Measurements from ENCODE around the gene C12orf60.

DNA sequence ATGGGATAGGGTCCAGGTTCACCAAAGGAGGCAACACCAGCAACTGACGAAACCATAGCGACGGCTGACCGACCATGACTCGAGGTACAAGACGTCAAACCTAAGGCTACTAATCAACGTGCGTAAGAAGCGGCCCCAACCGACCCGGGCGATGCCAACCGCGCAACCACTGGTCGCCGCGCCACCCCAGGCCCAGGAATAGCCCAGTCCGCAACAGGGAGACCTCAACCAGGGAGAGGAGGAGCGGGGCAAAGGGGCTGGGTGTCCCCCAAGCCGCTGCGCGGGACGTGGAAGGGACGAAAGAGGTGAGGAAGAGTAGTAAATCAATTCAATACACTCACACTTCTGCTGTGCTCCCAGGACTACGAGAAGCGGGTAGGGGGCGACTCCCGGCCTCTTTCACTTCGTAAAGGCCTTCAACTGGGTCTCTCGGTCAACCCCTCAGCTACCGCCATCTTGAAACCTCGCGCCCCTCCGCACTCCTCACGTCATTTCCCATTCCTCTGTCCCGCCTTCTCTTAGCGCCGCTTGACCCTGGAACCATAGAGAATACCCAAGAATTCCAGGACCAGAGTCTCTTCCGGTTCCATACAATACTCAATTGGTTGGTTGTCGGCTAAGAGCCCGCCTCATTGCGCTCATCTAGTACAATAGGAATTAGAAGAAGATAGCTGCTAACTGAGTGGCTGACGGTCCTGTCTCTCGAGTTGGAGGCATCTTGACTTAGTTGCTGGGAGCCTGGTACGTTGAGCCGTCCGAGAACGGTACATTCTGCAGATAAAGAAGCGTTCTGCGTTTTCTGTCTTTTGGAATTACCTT is at the start of gene C12orf60, which contains the start of gene WBP11:
- TF ChIP-seq, protein P1, sequence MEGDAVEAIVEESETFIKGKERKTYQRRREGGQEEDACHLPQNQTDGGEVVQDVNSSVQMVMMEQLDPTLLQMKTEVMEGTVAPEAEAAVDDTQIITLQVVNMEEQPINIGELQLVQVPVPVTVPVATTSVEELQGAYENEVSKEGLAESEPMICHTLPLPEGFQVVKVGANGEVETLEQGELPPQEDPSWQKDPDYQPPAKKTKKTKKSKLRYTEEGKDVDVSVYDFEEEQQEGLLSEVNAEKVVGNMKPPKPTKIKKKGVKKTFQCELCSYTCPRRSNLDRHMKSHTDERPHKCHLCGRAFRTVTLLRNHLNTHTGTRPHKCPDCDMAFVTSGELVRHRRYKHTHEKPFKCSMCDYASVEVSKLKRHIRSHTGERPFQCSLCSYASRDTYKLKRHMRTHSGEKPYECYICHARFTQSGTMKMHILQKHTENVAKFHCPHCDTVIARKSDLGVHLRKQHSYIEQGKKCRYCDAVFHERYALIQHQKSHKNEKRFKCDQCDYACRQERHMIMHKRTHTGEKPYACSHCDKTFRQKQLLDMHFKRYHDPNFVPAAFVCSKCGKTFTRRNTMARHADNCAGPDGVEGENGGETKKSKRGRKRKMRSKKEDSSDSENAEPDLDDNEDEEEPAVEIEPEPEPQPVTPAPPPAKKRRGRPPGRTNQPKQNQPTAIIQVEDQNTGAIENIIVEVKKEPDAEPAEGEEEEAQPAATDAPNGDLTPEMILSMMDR (IDR thresholded peaks at IDR 0.05), result peak in 1 of 2 donors; percentile 5
- peak in 1 of 3 donors; percentile 49 for TF ChIP-seq POLR2AphosphoS5 (IDR thresholded peaks at IDR 0.05)

Data from suprapubic skin (tissue), 3 donors.